SK-N-SH (cell line): Measurements from ENCODE around the gene MIPEP. TPM values are rescaled to one million over a fixed set of nuclear protein-coding genes. Genes with fewer than 3 reads are reported as not detected.
"Not testable (repeated sequence)": the region's sequence is repeated elsewhere in the genome, so short reads cannot be mapped to it uniquely, and the experiment has no call there.

Source experiments
- CTCF ChIA-PET: fragments of 300-600, 350-600 bp; formaldehyde crosslinking; extraction: SDS; loops from one replicate; lab custom pipeline; 2021; lab: Yijun Ruan, JAX
- POLR2A ChIA-PET: fragments of 350-600 bp; sonication (Branson Sonifier 250); formaldehyde crosslinking; extraction: SDS; loops from one replicate; lab custom pipeline; 2020; ENCODE audit warnings: antibody characterized with exemption, inconsistent platforms; lab: Yijun Ruan, JAX
- DNase-seq: peaks from one replicate; pipeline ENCODE4 v3.0.0; 2012
- H2AFZ ChIP-seq: fragments of 200-600 bp; sonication (generic); 2 replicates; pipeline ENCODE4 v1.8.1; 2016; ENCODE audit warnings: antibody characterized with exemption, mild to moderate bottlenecking, low read depth
- H3F3A ChIP-seq: fragments of 200-600 bp; sonication (generic); replicated peaks from 2 replicates; pipeline ENCODE3; 2016; ENCODE audit warnings: antibody characterized with exemption, mild to moderate bottlenecking; ENCODE audit not compliant: insufficient read depth
- H3K27ac ChIP-seq, 2 experiments: fragments of 200-500 bp in 1 of 2; fragments of 200-600 bp in 1 of 2; sonication (Bioruptor generic) in 1 of 2; sonication (generic), shearing (Covaris generic) in 1 of 2; 2 replicates each; pipeline versions ENCODE4 v1.5.1 to v1.6.1; 2014 to 2016; ENCODE audit warnings: low read depth in 2 of 2, inconsistent platforms in 1 of 2, low read length in 1 of 2, mild to moderate bottlenecking in 1 of 2, mixed read lengths in 1 of 2
- H3K27me3 ChIP-seq: fragments of 200-600 bp; sonication (generic), shearing (Covaris generic); 2 replicates; pipeline ENCODE4 v1.6.1; 2016; ENCODE audit warnings: mixed run types; ENCODE audit not compliant: insufficient read depth
- H3K36me3 ChIP-seq, 2 experiments: fragments of 200-500 bp in 1 of 2; fragments of 200-600 bp in 1 of 2; sonication (Bioruptor generic) in 1 of 2; sonication (generic) in 1 of 2; replicated peaks in 1 of 2; 2 replicates each; pipeline versions ENCODE3 to v1.5.1; 2014 to 2016; ENCODE audit warnings: low read length in 1 of 2, mild to moderate bottlenecking in 1 of 2; ENCODE audit not compliant: insufficient read depth in 2 of 2, control insufficient read depth in 1 of 2
- H3K4me1 ChIP-seq, 2 experiments: fragments of 200-500 bp in 1 of 2; fragments of 200-600 bp in 1 of 2; sonication (Bioruptor generic) in 1 of 2; sonication (generic), shearing (Covaris generic) in 1 of 2; 2 replicates each; pipeline versions ENCODE4 v1.5.1 to v1.6.1; 2014 to 2016; ENCODE audit warnings: low read depth in 1 of 2, low read length in 1 of 2, mixed run types in 1 of 2; ENCODE audit not compliant: insufficient read depth in 2 of 2, control insufficient read depth in 1 of 2
- H3K4me2 ChIP-seq: fragments of 200-600 bp; sonication (generic), shearing (Covaris generic); 2 replicates; pipeline ENCODE4 v1.6.1; 2017; ENCODE audit warnings: mixed run types
- H3K4me3 ChIP-seq, 2 experiments: fragments of 200-500 bp in 1 of 2; fragments of 200-600 bp in 1 of 2; sonication (Bioruptor generic) in 1 of 2; sonication (generic), shearing (Covaris generic) in 1 of 2; 2 replicates each; pipeline versions ENCODE4 v1.5.1 to v1.8.1; 2014 to 2016; ENCODE audit warnings: low read depth in 2 of 2, inconsistent platforms in 1 of 2, low read length in 1 of 2, mild to moderate bottlenecking in 1 of 2, mixed read lengths in 1 of 2, moderate library complexity in 1 of 2
- H3K79me2 ChIP-seq: fragments of 200-600 bp; sonication (generic); 2 replicates; pipeline ENCODE4 v1.8.1; 2017; ENCODE audit warnings: mild to moderate bottlenecking; ENCODE audit not compliant: insufficient read depth
- H3K9ac ChIP-seq: fragments of 200-600 bp; sonication (generic); 2 replicates; pipeline ENCODE4 v1.6.1; 2017; ENCODE audit warnings: mixed run types
- H3K9me2 ChIP-seq: fragments of 200-600 bp; sonication (generic); 2 replicates; pipeline ENCODE4 v1.6.1; 2017; ENCODE audit warnings: mixed run types
- H3K9me3 ChIP-seq: fragments of 200-600 bp; sonication (generic); 2 replicates; pipeline ENCODE4 v1.6.1; 2017; ENCODE audit warnings: mixed run types, mild to moderate bottlenecking, moderate library complexity
- H4K20me1 ChIP-seq: fragments of 200-600 bp; sonication (generic); 2 replicates; pipeline ENCODE4 v1.6.1; 2017; ENCODE audit warnings: mild to moderate bottlenecking, mixed run types; ENCODE audit not compliant: insufficient read depth
- EP300 ChIP-seq, 2 experiments: IDR thresholded peaks; 2 replicates each; pipeline versions ENCODE4 v1.4.0 to v1.6.1; 2012; ENCODE audit warnings: borderline replicate concordance in 1 of 2, low read depth in 1 of 2, low read length in 1 of 2
- FOSL2 ChIP-seq: IDR thresholded peaks from 2 replicates; pipeline ENCODE4 v1.4.0; 2012; ENCODE audit warnings: low read depth, mild to moderate bottlenecking, moderate library complexity, borderline replicate concordance
- FOXM1 ChIP-seq: IDR thresholded peaks from 2 replicates; pipeline ENCODE4 v1.4.0; 2012; ENCODE audit warnings: low read depth, mild to moderate bottlenecking
- MXI1 ChIP-seq: IDR thresholded peaks from 2 replicates; pipeline ENCODE4 v1.6.1; 2012; ENCODE audit warnings: mild to moderate bottlenecking, low read depth, low read length, improper control_type of control experiment
- POLR2AphosphoS5 ChIP-seq: IDR thresholded peaks from 2 replicates; pipeline ENCODE4 v1.6.1; 2012; ENCODE audit warnings: low read depth, low read length
- RAD21 ChIP-seq: IDR thresholded peaks from 2 replicates; pipeline ENCODE4 v1.6.1; 2012; ENCODE audit warnings: mild to moderate bottlenecking, low read length
- RFX5 ChIP-seq: IDR thresholded peaks from 2 replicates; pipeline ENCODE4 v1.6.1; 2012; ENCODE audit warnings: mild to moderate bottlenecking, improper control_type of control experiment, low read length
- RXRA ChIP-seq: IDR thresholded peaks from 2 replicates; pipeline ENCODE4 v1.4.0; 2012; ENCODE audit warnings: low read depth, mild to moderate bottlenecking, borderline replicate concordance
- TAF1 ChIP-seq: IDR thresholded peaks from 2 replicates; pipeline ENCODE4 v1.6.1; 2012; ENCODE audit warnings: low read depth, mild to moderate bottlenecking, low read length, moderate library complexity, borderline replicate concordance
- TCF12 ChIP-seq: IDR thresholded peaks from 2 replicates; pipeline ENCODE4 v1.4.0; 2012
- TEAD4 ChIP-seq: IDR thresholded peaks from 2 replicates; pipeline ENCODE4 v1.4.0; 2012; ENCODE audit warnings: mild to moderate bottlenecking, borderline replicate concordance; ENCODE audit not compliant: insufficient read depth
- WGBS: methylation state at CpG from one replicate; pipeline ENCODE4 v1.1.6; 2017; ENCODE audit warnings: low lambda C conversion rate; 5-methylcytosine and 5-hydroxymethylcytosine counted together
- polyA plus RNA-seq, 3 experiments: library from polyadenylated mRNA; depleted of rRNA; stranded (reverse); fragments of >200 nt; gene quantifications; 2 replicates each; pipeline ENCODE4 v1.2.3, GENCODE V29; 2012
- TF ChIP-seq, protein P1 (sequence below): IDR thresholded peaks from 2 replicates; pipeline ENCODE4 v1.6.1; 2012; ENCODE audit warnings: mild to moderate bottlenecking, low read depth, low read length, moderate library complexity
- TF ChIP-seq, protein P2 (sequence below): IDR thresholded peaks from 2 replicates; pipeline ENCODE4; 2012
- TF ChIP-seq, protein P3 (sequence below): fragments of 150-350 bp; IDR thresholded peaks from 2 replicates; pipeline ENCODE4 v1.6.1; 2016; ENCODE audit warnings: mild to moderate bottlenecking, low read depth, low read length

The MIPEP gene
- polyA plus RNA-seq, 1 of the 3 experiments (the other 2 are of a cell fraction): 12.7 TPM

DNA sequence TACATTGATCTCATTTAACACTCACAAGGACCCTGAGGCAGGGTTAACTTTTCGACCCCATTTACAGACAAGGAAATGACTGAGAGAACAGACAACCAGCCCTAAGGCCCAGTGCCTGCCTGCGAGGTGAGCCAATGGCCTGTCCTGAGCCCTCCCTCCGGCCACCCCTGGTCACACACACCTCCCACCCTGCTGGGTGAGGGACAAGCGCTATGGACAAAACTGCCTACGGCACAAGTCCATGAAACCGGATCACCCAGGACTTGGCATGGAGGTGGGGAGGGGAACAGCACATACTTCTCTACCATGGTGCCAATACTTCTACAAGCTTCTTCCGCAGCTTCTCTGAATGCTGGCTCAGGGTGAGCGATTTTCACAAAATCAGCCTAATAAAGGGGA lies 7.8 kb downstream of the MIPEP start:
- H3K27me3 ChIP-seq, H3K9me3 ChIP-seq, H3K9ac ChIP-seq, H4K20me1 ChIP-seq, H3K27ac ChIP-seq, H3K79me2 ChIP-seq, POLR2A ChIA-PET, H3K4me3 ChIP-seq, DNase-seq, H3K4me1 ChIP-seq, H3F3A ChIP-seq, H2AFZ ChIP-seq, H3K4me2 ChIP-seq, H3K9me2 ChIP-seq: not testable (repeated sequence)
- CTCF ChIA-PET: interaction anchor here (1.0 kb wide), 1 partner anchor 414 kb away, joined by 3 read pairs; no protein-coding TSS in a partner anchor
- H3K36me3 ChIP-seq: peaks cover 16 to 30% of the 10 kb centered on the region in 2 experiments
- WGBS: 84% methylated on average over 8 of the region's 8 CpGs

DNA sequence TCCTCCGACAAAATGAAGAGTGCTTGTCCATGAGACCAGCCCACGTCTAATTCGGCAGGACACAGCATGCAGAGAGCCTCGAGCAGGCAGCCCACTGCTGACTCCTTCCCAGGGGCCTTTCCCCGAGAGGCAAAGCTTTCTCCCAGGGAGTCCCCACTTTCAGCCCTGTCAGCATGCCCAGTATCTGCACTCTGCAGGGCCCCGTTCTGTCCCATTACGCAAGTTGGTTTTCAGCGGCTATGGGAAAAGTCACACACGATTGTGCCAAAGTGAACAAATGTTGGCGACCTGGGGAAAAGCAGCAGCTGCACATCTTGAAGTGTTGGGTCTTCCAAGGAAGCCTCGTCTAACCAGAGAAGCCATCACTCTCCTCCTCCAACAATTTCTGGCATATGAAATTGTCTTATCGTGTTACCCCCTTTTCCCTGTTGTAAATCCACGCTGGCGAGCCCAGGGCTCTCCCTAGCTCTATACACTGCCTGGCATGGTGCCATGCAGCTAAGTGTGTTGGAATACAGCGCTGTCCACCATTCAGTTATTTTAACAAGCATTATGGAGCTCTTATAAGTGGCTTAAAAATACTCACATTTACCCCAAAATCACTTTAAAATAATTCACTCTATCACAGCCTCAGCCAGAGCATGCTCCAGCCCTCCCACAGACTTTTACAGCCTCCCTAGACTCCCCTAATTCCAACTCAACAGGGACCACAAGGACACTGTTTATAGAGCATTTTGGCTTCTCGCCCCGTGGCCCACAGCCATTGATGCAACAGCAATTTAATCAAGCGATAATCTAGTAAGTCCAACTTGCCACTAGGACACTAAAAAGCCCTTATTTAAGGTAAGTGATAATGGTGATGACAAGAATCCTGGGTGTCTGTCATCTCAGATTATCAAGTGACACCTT lies 8.5 kb downstream of the MIPEP start:
- H3K4me2 ChIP-seq, CTCF ChIA-PET, H3F3A ChIP-seq, DNase-seq, H3K9me2 ChIP-seq, H3K4me3 ChIP-seq, H3K79me2 ChIP-seq, H3K4me1 ChIP-seq, H3K9me3 ChIP-seq, H3K27me3 ChIP-seq, POLR2A ChIA-PET, H4K20me1 ChIP-seq, H3K27ac ChIP-seq, H3K9ac ChIP-seq, H2AFZ ChIP-seq: not testable (repeated sequence)
- WGBS: 93% methylated on average over 14 of the region's 18 CpGs
- H3K36me3 ChIP-seq: peaks cover 16 to 30% of the 10 kb centered on the region in 2 experiments

DNA sequence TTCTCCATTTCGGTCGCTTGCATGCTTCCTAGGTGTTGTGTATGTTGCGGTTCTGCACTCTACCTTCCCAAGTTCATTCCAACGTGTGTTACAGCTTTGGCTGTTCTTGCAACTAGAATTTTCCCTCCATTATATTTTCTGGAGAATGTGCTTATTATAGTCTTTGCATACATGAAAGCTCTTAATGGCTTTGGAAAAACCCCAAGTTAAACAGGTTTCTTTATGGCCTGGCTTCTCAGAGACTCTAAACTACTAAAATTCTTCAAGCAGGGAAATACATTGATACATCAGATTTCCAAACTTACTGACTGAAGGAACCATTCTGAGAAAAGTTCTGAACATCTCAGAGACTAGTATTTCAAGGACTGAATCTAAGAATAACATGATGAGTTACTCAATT lies 11.9 kb downstream of the MIPEP start:
- POLR2A ChIA-PET: interaction anchor here (1.3 kb wide), 1 partner anchor 19 kb away, joined by 3 read pairs; no protein-coding TSS in a partner anchor
- Histone ChIP-seq H3K79me2 (no peaks in the 10 kb centered on the region), H3K27me3 (no peaks in the 10 kb centered on the region), H3K9me3 (no peaks in the 10 kb centered on the region), H3K4me2 (no peak overlapping the region), H4K20me1 (no peaks in the 10 kb centered on the region), H2AFZ (no peak overlapping the region), H3K9me2 (no peaks in the 10 kb centered on the region), H3K9ac (no peak overlapping the region), H3K4me3 (no peak overlapping the region), H3K36me3 (peaks cover 8 to 22% of the 10 kb centered on the region in 2 experiments), H3K4me1 (peaks cover 0 to 3% of the 10 kb centered on the region in 2 experiments; a peak in 1 of 4 replicates), H3K27ac (no peak overlapping the region), H3F3A (peaks cover 5% of the 10 kb centered on the region)
- DNase-seq: no peak
- CTCF ChIA-PET: interaction anchor here (0.8 to 2.0 kb wide), 3 partner anchors 13 to 210 kb away, joined by 3 to 11 read pairs (median 3); partner anchors contain the start of gene MIPEP
- 97% methylated on average over 4 of the region's 4 CpGs for WGBS
- TF ChIP-seq RXRA (no peak), TCF12 (no peak), TAF1 (no peak), MXI1 (no peak), TEAD4 (no peak), EP300 (IDR thresholded peaks at IDR 0.05; ENCODE audit: borderline replicate concordance in 1 of 2, low read depth in 1 of 2, low read length in 1 of 2) (no peak), FOSL2 (no peak), POLR2AphosphoS5 (no peak), FOXM1 (no peak), RAD21 (no peak), RFX5 (no peak)
- TF ChIP-seq, protein P1, sequence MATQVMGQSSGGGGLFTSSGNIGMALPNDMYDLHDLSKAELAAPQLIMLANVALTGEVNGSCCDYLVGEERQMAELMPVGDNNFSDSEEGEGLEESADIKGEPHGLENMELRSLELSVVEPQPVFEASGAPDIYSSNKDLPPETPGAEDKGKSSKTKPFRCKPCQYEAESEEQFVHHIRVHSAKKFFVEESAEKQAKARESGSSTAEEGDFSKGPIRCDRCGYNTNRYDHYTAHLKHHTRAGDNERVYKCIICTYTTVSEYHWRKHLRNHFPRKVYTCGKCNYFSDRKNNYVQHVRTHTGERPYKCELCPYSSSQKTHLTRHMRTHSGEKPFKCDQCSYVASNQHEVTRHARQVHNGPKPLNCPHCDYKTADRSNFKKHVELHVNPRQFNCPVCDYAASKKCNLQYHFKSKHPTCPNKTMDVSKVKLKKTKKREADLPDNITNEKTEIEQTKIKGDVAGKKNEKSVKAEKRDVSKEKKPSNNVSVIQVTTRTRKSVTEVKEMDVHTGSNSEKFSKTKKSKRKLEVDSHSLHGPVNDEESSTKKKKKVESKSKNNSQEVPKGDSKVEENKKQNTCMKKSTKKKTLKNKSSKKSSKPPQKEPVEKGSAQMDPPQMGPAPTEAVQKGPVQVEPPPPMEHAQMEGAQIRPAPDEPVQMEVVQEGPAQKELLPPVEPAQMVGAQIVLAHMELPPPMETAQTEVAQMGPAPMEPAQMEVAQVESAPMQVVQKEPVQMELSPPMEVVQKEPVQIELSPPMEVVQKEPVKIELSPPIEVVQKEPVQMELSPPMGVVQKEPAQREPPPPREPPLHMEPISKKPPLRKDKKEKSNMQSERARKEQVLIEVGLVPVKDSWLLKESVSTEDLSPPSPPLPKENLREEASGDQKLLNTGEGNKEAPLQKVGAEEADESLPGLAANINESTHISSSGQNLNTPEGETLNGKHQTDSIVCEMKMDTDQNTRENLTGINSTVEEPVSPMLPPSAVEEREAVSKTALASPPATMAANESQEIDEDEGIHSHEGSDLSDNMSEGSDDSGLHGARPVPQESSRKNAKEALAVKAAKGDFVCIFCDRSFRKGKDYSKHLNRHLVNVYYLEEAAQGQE: no peak
- TF ChIP-seq, protein P2, sequence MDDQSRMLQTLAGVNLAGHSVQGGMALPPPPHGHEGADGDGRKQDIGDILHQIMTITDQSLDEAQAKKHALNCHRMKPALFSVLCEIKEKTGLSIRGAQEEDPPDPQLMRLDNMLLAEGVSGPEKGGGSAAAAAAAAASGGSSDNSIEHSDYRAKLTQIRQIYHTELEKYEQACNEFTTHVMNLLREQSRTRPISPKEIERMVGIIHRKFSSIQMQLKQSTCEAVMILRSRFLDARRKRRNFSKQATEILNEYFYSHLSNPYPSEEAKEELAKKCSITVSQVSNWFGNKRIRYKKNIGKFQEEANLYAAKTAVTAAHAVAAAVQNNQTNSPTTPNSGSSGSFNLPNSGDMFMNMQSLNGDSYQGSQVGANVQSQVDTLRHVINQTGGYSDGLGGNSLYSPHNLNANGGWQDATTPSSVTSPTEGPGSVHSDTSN: no peak
- TF ChIP-seq, protein P3, sequence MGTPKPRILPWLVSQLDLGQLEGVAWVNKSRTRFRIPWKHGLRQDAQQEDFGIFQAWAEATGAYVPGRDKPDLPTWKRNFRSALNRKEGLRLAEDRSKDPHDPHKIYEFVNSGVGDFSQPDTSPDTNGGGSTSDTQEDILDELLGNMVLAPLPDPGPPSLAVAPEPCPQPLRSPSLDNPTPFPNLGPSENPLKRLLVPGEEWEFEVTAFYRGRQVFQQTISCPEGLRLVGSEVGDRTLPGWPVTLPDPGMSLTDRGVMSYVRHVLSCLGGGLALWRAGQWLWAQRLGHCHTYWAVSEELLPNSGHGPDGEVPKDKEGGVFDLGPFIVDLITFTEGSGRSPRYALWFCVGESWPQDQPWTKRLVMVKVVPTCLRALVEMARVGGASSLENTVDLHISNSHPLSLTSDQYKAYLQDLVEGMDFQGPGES: no peak
